22Rv1 (cell line): ENCODE results near the gene NEURL1B.

Experiments
- CTCF ChIP-seq: fragments of 450-650 bp; IDR thresholded peaks from 2 replicates; pipeline ENCODE4 v1.5.1; 2017; ENCODE audit warnings: mild to moderate bottlenecking
- ZFX ChIP-seq: fragments of 450-650 bp; IDR thresholded peaks from 2 replicates; pipeline ENCODE4 v1.6.1; 2017; ENCODE audit warnings: antibody characterized with exemption, borderline replicate concordance

- TF ChIP-seq CTCF (no peak), ZFX (no peak)
Observed at GRCh38 chr5:172724242-172725183, 83.5 kb downstream of the NEURL1B start.
